Measurements from ENCODE around the gene PRND. TPM values are rescaled to one million over a fixed set of nuclear protein-coding genes. Genes with fewer than 3 reads are reported as not detected.

The PRND gene
- total and polyA plus RNA-seq, 2 donors (not counting 3 experiments of a cell fraction or from before 2014, with no cell fraction given): 0.18 TPM; not detected in 1

DNA sequence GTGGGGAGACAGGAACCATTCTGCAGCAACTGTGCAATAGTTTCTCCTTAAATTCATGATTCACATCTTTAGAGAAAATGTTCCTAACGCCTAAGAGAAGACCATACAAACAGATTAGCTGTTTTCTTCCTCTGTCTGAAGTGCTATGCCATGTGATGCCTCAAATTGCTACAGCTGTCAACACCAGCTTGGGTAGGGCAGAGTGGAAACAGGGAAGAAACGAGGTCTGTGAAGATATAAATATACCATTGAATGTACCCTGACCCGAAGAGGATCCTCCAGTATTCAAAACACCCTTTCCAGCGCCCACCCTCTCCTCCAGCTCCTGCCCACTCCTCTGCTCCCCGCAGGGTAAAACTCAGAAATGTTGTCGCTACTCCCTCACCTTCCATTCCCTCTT is 40.3 kb upstream of the PRND start:
- Histone ChIP-seq H3K79me2 (ENCODE audit: control insufficient read depth, insufficient read depth, low read length) (no peaks in the 10 kb centered on the region), H3K9ac (replicated peaks; ENCODE audit: extremely low read depth, insufficient read depth, low read length) (no peak overlapping the region), H3K9me3 (replicated peaks; ENCODE audit: control insufficient read depth, insufficient read depth, low read length) (no peaks in the 10 kb centered on the region), H3K27ac (ENCODE audit: insufficient read depth, low read depth, low read length) (no peak overlapping the region), H4K20me1 (replicated peaks; ENCODE audit: control insufficient read depth, extremely low read depth, insufficient read depth, low read length) (no peaks in the 10 kb centered on the region), H3K9me1 (replicated peaks; ENCODE audit: control insufficient read depth, extremely low read depth, insufficient read depth, low read length) (no peaks in the 10 kb centered on the region), H3K4me2 (ENCODE audit: insufficient read depth, low read length) (no peak overlapping the region), H3K27me3 (ENCODE audit: control insufficient read depth in 2 of 2, insufficient read depth in 2 of 2, low read length in 2 of 2) (peaks cover 17 to 18% of the 10 kb centered on the region in 2 experiments), H3K4me1 (ENCODE audit: control insufficient read depth, extremely low read depth, insufficient read depth, low read length) (peaks cover 7% of the 10 kb centered on the region), H3K36me3 (ENCODE audit: control insufficient read depth in 2 of 2, extremely low read depth in 1 of 2, insufficient read depth in 2 of 2, low read length in 2 of 2) (no peaks in the 10 kb centered on the region), H2AFZ (ENCODE audit: low read depth, low read length) (no peak overlapping the region), H3K4me3 (replicated peaks in 1 of 3; ENCODE audit: insufficient read depth in 1 of 3, low read depth in 1 of 3, low read length in 3 of 3) (no peak overlapping the region)
- no TSS peak for BruUV-seq (replicated peaks)
- dilution Hi-C loops (cut with MboI; ENCODE audit: extremely low pct_ligation_motif_present, low sequenced_read_pairs) (no loop called here), intact Hi-C loops (cut with micrococcal nuclease) (no loop called here)
- ChIA-PET POLR2A (no interaction called here), CTCF (interaction anchor here (1.0 to 1.9 kb wide), 2 partner anchors 39 to 68 kb away, joined by 3 to 5 read pairs; no protein-coding TSS in a partner anchor)
- DNase-seq (ENCODE audit: low read depth, low spot score): no peak
- TF ChIP-seq, protein P1, sequence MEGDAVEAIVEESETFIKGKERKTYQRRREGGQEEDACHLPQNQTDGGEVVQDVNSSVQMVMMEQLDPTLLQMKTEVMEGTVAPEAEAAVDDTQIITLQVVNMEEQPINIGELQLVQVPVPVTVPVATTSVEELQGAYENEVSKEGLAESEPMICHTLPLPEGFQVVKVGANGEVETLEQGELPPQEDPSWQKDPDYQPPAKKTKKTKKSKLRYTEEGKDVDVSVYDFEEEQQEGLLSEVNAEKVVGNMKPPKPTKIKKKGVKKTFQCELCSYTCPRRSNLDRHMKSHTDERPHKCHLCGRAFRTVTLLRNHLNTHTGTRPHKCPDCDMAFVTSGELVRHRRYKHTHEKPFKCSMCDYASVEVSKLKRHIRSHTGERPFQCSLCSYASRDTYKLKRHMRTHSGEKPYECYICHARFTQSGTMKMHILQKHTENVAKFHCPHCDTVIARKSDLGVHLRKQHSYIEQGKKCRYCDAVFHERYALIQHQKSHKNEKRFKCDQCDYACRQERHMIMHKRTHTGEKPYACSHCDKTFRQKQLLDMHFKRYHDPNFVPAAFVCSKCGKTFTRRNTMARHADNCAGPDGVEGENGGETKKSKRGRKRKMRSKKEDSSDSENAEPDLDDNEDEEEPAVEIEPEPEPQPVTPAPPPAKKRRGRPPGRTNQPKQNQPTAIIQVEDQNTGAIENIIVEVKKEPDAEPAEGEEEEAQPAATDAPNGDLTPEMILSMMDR (IDR thresholded peaks at IDR 0.05; ENCODE audit: extremely low read depth in 1 of 2, insufficient read depth in 1 of 2, low read depth in 1 of 2, low read length in 2 of 2): no peak
- TF ChIP-seq JUN (IDR thresholded peaks at IDR 0.05; ENCODE audit: borderline replicate concordance, insufficient read depth, insufficient read length, low read depth) (no peak), POLR2A (IDR thresholded peaks at IDR 0.05; ENCODE audit: low read depth, low read length) (no peak), GATA2 (IDR thresholded peaks at IDR 0.05; ENCODE audit: insufficient read depth, insufficient read length, low read depth, low read length) (no peak), POLR2AphosphoS5 (IDR thresholded peaks at IDR 0.05; ENCODE audit: insufficient read depth, low read depth, low read length) (no peak), MYC (IDR thresholded peaks at IDR 0.05; ENCODE audit: low read depth, low read length) (no peak), FOS (IDR thresholded peaks at IDR 0.05; ENCODE audit: borderline replicate concordance, insufficient read depth, low read length) (no peak), MAX (IDR thresholded peaks at IDR 0.05; ENCODE audit: insufficient read depth, insufficient read length) (no peak), EZH2 (IDR thresholded peaks at IDR 0.05; ENCODE audit: borderline replicate concordance, low read depth, low read length, severe bottlenecking) (no peak)
- FAIRE-seq: no peak

Data from endothelial cell of umbilical vein (primary cell).